Tibial nerve (tissue), 4 donors: Measurements from ENCODE around the gene MBP. TPM values are rescaled to one million over a fixed set of nuclear protein-coding genes. Genes with fewer than 3 reads are reported as not detected.

ENCODE experiments used
- DNase-seq, 2 donors: peaks; one replicate each; pipeline ENCODE4 v3.0.0-alpha.2; 2019; ENCODE audit warnings: low spot score in 2 of 2
- H3K27ac ChIP-seq, 4 donors: fragments of 200-600 bp; sonication (generic) in 3 of 4; one replicate each; pipeline ENCODE4 v1.5.1; 2017 to 2019; ENCODE audit warnings: mild to moderate bottlenecking in 1 of 4
- H3K27me3 ChIP-seq, 2 donors: fragments of 200-600 bp; sonication (generic) in 1 of 2; one replicate each; pipeline versions ENCODE4 v1.5.1 to v1.6.0; 2017 to 2019
- H3K36me3 ChIP-seq, 3 donors: fragments of 200-600 bp; sonication (generic); one replicate each; pipeline ENCODE4 v1.5.1; 2018 to 2019
- H3K4me1 ChIP-seq, 4 donors: fragments of 200-600 bp; sonication (generic) in 3 of 4; one replicate each; pipeline ENCODE4 v1.5.1; 2017 to 2019
- H3K4me3 ChIP-seq, 4 donors: fragments of 200-600 bp; sonication (generic) in 3 of 4; one replicate each; pipeline ENCODE4 v1.5.1; 2017 to 2019; ENCODE audit warnings: mild to moderate bottlenecking in 1 of 4, moderate library complexity in 1 of 4
- H3K9me3 ChIP-seq, 4 donors: fragments of 200-600 bp; sonication (generic) in 3 of 4; one replicate each; pipeline ENCODE4 v1.5.1; 2017 to 2019
- EP300 ChIP-seq, 2 donors: sonication (generic); formaldehyde crosslinking; IDR thresholded peaks; one replicate each; pipeline ENCODE4 v1.6.1; 2017; ENCODE audit warnings: antibody characterized with exemption in 2 of 2, mild to moderate bottlenecking in 1 of 2
- POLR2A ChIP-seq, 2 donors: fragments of 450-650 bp; IDR thresholded peaks; one replicate each; pipeline ENCODE4 v1.6.1; 2017; ENCODE audit warnings: antibody characterized with exemption in 2 of 2, mild to moderate bottlenecking in 2 of 2, moderate library complexity in 2 of 2
- WGBS, 2 donors: methylation state at CpG; one replicate each; pipeline ENCODE4 v1.1.5; 2018; 5-methylcytosine and 5-hydroxymethylcytosine counted together
- total RNA-seq, 4 donors: library from RNA; depleted of rRNA; stranded (reverse); fragments of >200 nt; gene quantifications; one replicate each; pipeline ENCODE4 v1.1.0, GENCODE V29; 2016
- TF ChIP-seq, protein P1 (sequence below), 5 experiments: fragments of 200-600 bp in 3 of 5; fragments of 450-650 bp in 2 of 5; sonication (generic) in 3 of 5; IDR thresholded peaks; one replicate each; pipeline ENCODE4 v1.5.1; 2016 to 2019; ENCODE audit warnings: antibody characterized with exemption in 5 of 5, mild to moderate bottlenecking in 3 of 5, moderate library complexity in 2 of 5

The MBP gene
- total RNA-seq, 4 donors from 2014 or later, result 831 to 1,485 (median 1,405) TPM

DNA sequence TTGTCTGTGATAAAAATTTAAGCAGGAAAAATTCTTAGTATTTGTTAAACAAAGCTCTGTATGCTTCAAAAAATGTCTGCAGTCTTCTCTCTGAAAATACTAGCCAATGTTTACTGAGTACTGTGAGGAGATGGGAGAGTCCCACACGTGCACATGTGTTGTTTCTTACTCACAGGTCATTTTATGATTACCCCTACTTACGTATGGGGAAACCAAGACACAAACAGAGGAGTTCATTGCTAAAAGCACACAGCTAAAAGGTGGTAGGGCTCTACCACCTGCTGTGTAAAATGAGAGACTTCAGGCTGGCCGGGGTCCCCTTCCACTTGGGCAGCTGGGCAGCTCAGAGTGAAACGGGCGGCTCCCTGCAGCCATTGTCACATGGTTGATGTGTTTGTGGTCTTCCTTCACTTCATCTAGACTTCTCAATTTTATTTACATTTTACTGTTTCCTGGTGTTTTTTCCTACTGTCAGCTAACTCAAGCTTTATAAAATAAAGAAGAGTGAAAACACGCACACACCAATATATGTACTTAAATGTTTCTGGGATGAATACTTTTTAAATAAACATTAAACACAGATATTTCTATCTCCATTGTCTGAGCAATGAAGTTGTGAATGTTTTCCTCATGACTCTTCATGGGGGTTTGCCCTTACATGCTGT is 71.2 kb downstream of the MBP start:
- Histone ChIP-seq H3K27ac (peak overlapping the region in 3 of 4 donors; percentile 69 to 77 (median 75)), H3K27me3 (no peaks in the 10 kb centered on the region), H3K9me3 (no peaks in the 10 kb centered on the region), H3K4me3 (no peak overlapping the region), H3K4me1 (peaks cover 0 to 44% (median 28%) of the 10 kb centered on the region in 4 donors), H3K36me3 (no peaks in the 10 kb centered on the region)
- WGBS, 2 donors, result 61 to 73% methylated on average over 6 of the region's 6 CpGs
- no peak for DNase-seq
- TF ChIP-seq, protein P1, sequence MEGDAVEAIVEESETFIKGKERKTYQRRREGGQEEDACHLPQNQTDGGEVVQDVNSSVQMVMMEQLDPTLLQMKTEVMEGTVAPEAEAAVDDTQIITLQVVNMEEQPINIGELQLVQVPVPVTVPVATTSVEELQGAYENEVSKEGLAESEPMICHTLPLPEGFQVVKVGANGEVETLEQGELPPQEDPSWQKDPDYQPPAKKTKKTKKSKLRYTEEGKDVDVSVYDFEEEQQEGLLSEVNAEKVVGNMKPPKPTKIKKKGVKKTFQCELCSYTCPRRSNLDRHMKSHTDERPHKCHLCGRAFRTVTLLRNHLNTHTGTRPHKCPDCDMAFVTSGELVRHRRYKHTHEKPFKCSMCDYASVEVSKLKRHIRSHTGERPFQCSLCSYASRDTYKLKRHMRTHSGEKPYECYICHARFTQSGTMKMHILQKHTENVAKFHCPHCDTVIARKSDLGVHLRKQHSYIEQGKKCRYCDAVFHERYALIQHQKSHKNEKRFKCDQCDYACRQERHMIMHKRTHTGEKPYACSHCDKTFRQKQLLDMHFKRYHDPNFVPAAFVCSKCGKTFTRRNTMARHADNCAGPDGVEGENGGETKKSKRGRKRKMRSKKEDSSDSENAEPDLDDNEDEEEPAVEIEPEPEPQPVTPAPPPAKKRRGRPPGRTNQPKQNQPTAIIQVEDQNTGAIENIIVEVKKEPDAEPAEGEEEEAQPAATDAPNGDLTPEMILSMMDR (IDR thresholded peaks at IDR 0.05), result no peak
- TF ChIP-seq POLR2A (IDR thresholded peaks at IDR 0.05) (no peak), EP300 (IDR thresholded peaks at IDR 0.05) (no peak)

DNA sequence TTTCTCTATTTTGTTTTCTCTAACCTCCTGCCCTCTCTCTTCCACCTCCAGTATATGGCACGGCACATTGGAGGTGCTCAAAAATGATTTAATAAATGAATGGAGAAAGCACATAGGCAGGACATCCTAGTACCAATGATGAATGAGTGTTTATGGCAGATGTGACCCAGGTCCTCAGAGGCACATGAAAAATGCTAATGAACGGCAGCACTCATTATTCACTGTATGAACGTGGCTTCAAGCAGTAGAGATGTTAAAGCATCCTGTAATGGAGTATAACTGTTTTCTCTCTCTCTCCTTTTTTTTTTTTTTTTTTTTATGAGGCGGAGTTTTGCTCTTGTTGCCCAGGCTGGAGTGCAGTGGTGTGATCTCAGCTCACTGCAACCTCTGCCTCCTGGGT is 72.4 kb downstream of the MBP start:
- Histone ChIP-seq H3K27ac (peak overlapping the region in 2 of 4 donors; percentile 3 to 77), H3K36me3 (no peaks in the 10 kb centered on the region), H3K4me1 (peaks cover 0 to 44% (median 36%) of the 10 kb centered on the region in 4 donors), H3K9me3 (no peaks in the 10 kb centered on the region), H3K27me3 (no peaks in the 10 kb centered on the region), H3K4me3 (no peak overlapping the region)
- 92 to 93% methylated on average over 4 of the region's 4 CpGs for WGBS, 2 donors
- no peak for TF ChIP-seq POLR2A (IDR thresholded peaks at IDR 0.05)
- TF ChIP-seq, protein P1 (IDR thresholded peaks at IDR 0.05), result no peak
- no peak for TF ChIP-seq EP300 (IDR thresholded peaks at IDR 0.05)
- DNase-seq, result no peak

DNA sequence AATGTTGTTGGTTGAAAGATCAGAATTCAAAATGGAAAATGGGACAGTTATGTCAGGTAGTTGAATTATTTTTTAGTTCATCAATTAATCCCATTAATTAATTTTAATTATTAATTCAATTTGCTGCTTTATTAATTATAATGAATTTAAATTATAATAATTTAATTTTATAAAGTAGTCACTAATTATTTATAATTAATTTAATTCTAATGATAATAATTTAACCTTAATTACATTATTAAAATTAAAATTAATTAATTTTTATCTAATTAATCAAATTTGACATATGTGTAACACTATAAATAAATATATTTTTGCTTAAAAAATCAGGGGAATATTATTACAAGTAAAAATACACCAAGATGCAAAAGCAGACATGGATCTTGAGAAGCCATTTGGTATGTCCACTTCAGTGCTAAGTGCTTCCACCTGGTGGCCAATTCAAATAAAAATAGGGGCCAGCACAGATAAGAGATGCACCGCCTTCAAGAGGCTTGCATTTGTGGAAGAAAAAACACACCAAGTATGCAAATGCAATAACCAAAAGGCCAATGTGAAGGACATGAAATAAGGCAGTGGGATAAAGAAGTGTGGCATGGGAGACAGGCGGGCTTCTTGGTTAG is 73.2 kb downstream of the MBP start:
- peaks cover 0 to 47% (median 38%) of the 10 kb centered on the region in 4 donors for H3K4me1 ChIP-seq
- no peaks in the 10 kb centered on the region for H3K9me3 ChIP-seq
- TF ChIP-seq, protein P1 (IDR thresholded peaks at IDR 0.05), result peak; percentile 47 to 64 (median 56)
- TF ChIP-seq POLR2A (IDR thresholded peaks at IDR 0.05) (no peak), EP300 (IDR thresholded peaks at IDR 0.05) (no peak)
- H3K4me3 ChIP-seq, result no peak overlapping the region
- H3K27ac ChIP-seq, result peak overlapping the region in 3 of 4 donors; percentile 79 to 90 (median 88)
- peak in 1 of 2 donors; percentile 67 for DNase-seq
- 84 to 91% methylated on average over 2 of the region's 2 CpGs for WGBS, 2 donors
- H3K36me3 ChIP-seq, result no peaks in the 10 kb centered on the region
- H3K27me3 ChIP-seq, result no peaks in the 10 kb centered on the region

DNA sequence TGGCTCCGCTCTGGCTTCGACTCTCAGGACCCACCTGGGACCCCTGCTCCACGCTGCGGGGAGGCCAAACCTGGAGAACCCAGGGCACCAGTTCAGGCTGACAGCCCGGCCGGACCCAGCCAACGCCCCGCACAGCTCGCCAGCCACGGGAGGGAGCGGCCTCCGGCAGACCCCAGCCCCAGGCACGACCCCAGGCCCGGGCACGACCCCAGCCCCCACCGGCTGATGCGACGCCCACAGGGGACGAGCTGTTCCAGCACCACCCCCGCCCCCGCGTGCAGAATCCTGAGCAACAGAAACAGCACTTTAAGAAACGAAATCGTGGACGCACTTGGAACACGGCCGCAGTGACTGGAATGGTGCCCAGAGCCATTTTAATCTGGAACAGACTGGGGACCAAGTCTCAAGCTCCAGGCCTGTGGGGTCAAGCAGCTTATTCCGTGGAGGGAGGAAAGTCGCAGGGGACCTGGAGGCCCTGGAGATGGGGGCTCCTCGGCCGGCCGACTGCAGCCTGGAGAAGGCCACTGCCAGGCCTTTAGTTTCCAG is 74.2 kb downstream of the MBP start:
- peak overlapping the region in 3 of 4 donors; percentile 11 to 24 (median 19) for H3K4me3 ChIP-seq
- peak overlapping the region; percentile 63 to 90 (median 84) for H3K27ac ChIP-seq
- 22 to 46% methylated on average over 21 to 26 of the region's 32 CpGs for WGBS, 2 donors
- TF ChIP-seq, protein P1 (IDR thresholded peaks at IDR 0.05), result no peak
- peak in 1 of 2 donors; percentile 61 for TF ChIP-seq EP300 (IDR thresholded peaks at IDR 0.05)
- peak in 1 of 2 donors; percentile 34 for TF ChIP-seq POLR2A (IDR thresholded peaks at IDR 0.05)
- no peaks in the 10 kb centered on the region for H3K36me3 ChIP-seq
- no peaks in the 10 kb centered on the region for H3K9me3 ChIP-seq
- no peaks in the 10 kb centered on the region for H3K27me3 ChIP-seq
- H3K4me1 ChIP-seq, result peaks cover 0 to 58% (median 46%) of the 10 kb centered on the region in 4 donors
- DNase-seq, result peak; percentile 52 to 56

DNA sequence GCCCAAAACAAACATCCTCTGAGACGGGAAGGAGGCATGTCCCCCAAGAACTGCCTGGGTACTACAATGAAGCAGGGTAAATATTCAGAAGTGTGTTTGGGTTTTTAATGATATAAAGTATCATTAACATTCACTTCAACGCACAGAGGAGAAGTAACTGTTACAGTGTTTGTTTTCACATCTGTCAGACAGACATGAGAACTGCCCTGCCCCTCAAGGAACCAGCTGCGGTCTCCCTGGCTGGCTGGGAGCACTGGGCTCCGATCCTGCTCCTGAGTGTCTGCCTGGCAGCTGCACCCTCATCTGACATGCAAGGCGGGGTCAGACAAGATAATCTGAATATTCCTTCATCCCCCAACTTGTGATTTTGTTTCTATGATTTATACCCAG is 75.6 kb downstream of the MBP start:
- peaks cover 0 to 71% (median 60%) of the 10 kb centered on the region in 4 donors for H3K4me1 ChIP-seq
- no peaks in the 10 kb centered on the region for H3K9me3 ChIP-seq
- peak overlapping the region; percentile 74 to 92 (median 87) for H3K27ac ChIP-seq

More for the DNA sequence above, 75.6 kb downstream of the MBP start:
- WGBS, 2 donors, result 33 to 44% methylated on average over 5 of the region's 5 CpGs
- Histone ChIP-seq H3K4me3 (no peak overlapping the region), H3K36me3 (no peaks in the 10 kb centered on the region), H3K27me3 (no peaks in the 10 kb centered on the region)
- TF ChIP-seq, protein P1 (IDR thresholded peaks at IDR 0.05), result no peak
- TF ChIP-seq EP300 (IDR thresholded peaks at IDR 0.05) (no peak), POLR2A (IDR thresholded peaks at IDR 0.05) (no peak)
- DNase-seq, result no peak
